H1 (cell line): ENCODE results near the gene CCR3. TPM values are rescaled to one million over a fixed set of nuclear protein-coding genes. Genes with fewer than 3 reads are reported as not detected.

Experiments used
- CTCF ChIA-PET: fragments of 300-600 bp; sonication (Branson Sonifier 250); formaldehyde crosslinking; loops from one replicate; lab custom pipeline; 2021; ENCODE audit not compliant: partially characterized antibody; lab: Charles Lee
- POLR2A ChIA-PET: fragments of 300-600 bp; sonication (Branson Sonifier 250); formaldehyde crosslinking; loops from one replicate; lab custom pipeline; 2021; ENCODE audit warnings: inconsistent platforms; ENCODE audit not compliant: partially characterized antibody; lab: Charles Lee
- DNase-seq, 2 experiments: peaks; one replicate each; pipeline versions ENCODE4 v3.0.0 to v3.0.0-alpha.2; 2010 to 2022; ENCODE audit warnings: low spot score in 2 of 2, low read depth in 1 of 2, mixed read lengths in 1 of 2
- FAIRE-seq: peaks from 2 replicates; lab custom pipeline; 2011; peaks lifted over from hg19 to GRCh38; lab: Jason Lieb, UNC
- H2AFZ ChIP-seq: 2 replicates; pipeline ENCODE4 v1.8.1; 2012; ENCODE audit warnings: low read length, inconsistent platforms
- H2AK5ac ChIP-seq: 2 replicates; pipeline ENCODE4 v1.6.1; 2013; ENCODE audit warnings: low read depth, low read length
- H2BK120ac ChIP-seq: replicated peaks from 2 replicates; pipeline ENCODE3; 2013; ENCODE audit warnings: low read depth, low read length, inconsistent platforms
- H2BK12ac ChIP-seq: 2 replicates; pipeline ENCODE4 v1.6.1; 2013; ENCODE audit warnings: low read depth, low read length
- H2BK15ac ChIP-seq: 2 replicates; pipeline ENCODE4 v1.6.1; 2013; ENCODE audit warnings: low read length
- H2BK20ac ChIP-seq: 2 replicates; pipeline ENCODE4 v1.6.1; 2013; ENCODE audit warnings: low read length
- H2BK5ac ChIP-seq: 2 replicates; pipeline ENCODE4 v1.6.1; 2013; ENCODE audit warnings: low read depth, low read length
- H3K14ac ChIP-seq: 2 replicates; pipeline ENCODE4 v1.6.1; 2013; ENCODE audit warnings: inconsistent platforms; ENCODE audit not compliant: insufficient read length
- H3K18ac ChIP-seq: 2 replicates; pipeline ENCODE4 v1.6.1; 2013; ENCODE audit warnings: low read length; ENCODE audit errors: extremely low read depth
- H3K23ac ChIP-seq: 2 replicates; pipeline ENCODE4 v1.6.1; 2013; ENCODE audit warnings: inconsistent platforms; ENCODE audit not compliant: insufficient read length
- H3K23me2 ChIP-seq: 2 replicates; pipeline ENCODE4 v1.6.1; 2013; ENCODE audit warnings: low read depth, low read length
- H3K27ac ChIP-seq: 2 replicates; pipeline ENCODE4 v1.6.1; 2011; ENCODE audit warnings: low read depth, low read length, inconsistent platforms
- H3K27me3 ChIP-seq, 4 experiments: replicated peaks in 1 of 4; 1 replicate in 1 of 4; 2 replicates in 3 of 4; pipeline versions ENCODE4 v1.6.1 to v1.8.1; 2011 to 2013; ENCODE audit warnings: low read length in 3 of 4, mild to moderate bottlenecking in 3 of 4, inconsistent platforms in 2 of 4, mixed read lengths in 2 of 4, moderate library complexity in 1 of 4; ENCODE audit not compliant: control insufficient read depth in 3 of 4, insufficient read depth in 3 of 4; ENCODE audit errors: extremely low read depth in 1 of 4
- H3K36me3 ChIP-seq, 4 experiments: 2 replicates each; pipeline versions ENCODE4 v1.6.1 to v1.8.1; 2011 to 2013; ENCODE audit warnings: mild to moderate bottlenecking in 4 of 4, low read length in 3 of 4, moderate library complexity in 2 of 4, control low read depth in 1 of 4, inconsistent platforms in 1 of 4; ENCODE audit not compliant: insufficient read depth in 4 of 4, control insufficient read depth in 2 of 4
- H3K4ac ChIP-seq: replicated peaks from 2 replicates; pipeline ENCODE3; 2013; ENCODE audit warnings: low read length, low read depth, mixed read lengths, inconsistent platforms; ENCODE audit not compliant: insufficient read length
- H3K4me1 ChIP-seq, 4 experiments: replicated peaks in 1 of 4; 1 replicate in 1 of 4; 2 replicates in 3 of 4; pipeline versions ENCODE4 v1.6.1 to v1.8.1; 2011 to 2013; ENCODE audit warnings: low read length in 3 of 4, inconsistent platforms in 2 of 4, mixed read lengths in 1 of 4; ENCODE audit not compliant: insufficient read depth in 4 of 4, control insufficient read depth in 3 of 4
- H3K4me2 ChIP-seq, 2 experiments: 2 replicates each; pipeline versions ENCODE4 v1.6.1 to v1.8.1; 2011 to 2013; ENCODE audit warnings: low read depth in 2 of 2, low read length in 2 of 2, control low read depth in 1 of 2, inconsistent platforms in 1 of 2, mild to moderate bottlenecking in 1 of 2; ENCODE audit not compliant: insufficient read depth in 1 of 2
- H3K4me3 ChIP-seq, 4 experiments: fragments of 200-600, 300-600 bp in 1 of 4; sonication (generic), shearing (Covaris generic), sonication (Bioruptor Twin) in 1 of 4; 2 replicates each; pipeline versions ENCODE4 v1.5.1 to v1.8.1; 2011 to 2016; ENCODE audit warnings: low read length in 4 of 4, low read depth in 3 of 4, control low read depth in 2 of 4, inconsistent platforms in 2 of 4, mild to moderate bottlenecking in 2 of 4, mixed read lengths in 1 of 4, moderate library complexity in 1 of 4; ENCODE audit not compliant: insufficient read depth in 2 of 4; ENCODE audit errors: extremely low read depth in 1 of 4
- H3K56ac ChIP-seq: replicated peaks from 2 replicates; pipeline ENCODE3; 2013; ENCODE audit warnings: low read depth, mild to moderate bottlenecking, mixed read lengths, low read length, inconsistent platforms; ENCODE audit not compliant: insufficient read length
- H3K79me1 ChIP-seq: 2 replicates; pipeline ENCODE4 v1.6.1; 2013; ENCODE audit warnings: low read depth, low read length, control low read depth
- H3K79me2 ChIP-seq, 2 experiments: 2 replicates each; pipeline versions ENCODE4 v1.6.1 to v1.8.1; 2012 to 2013; ENCODE audit warnings: low read length in 2 of 2, mild to moderate bottlenecking in 2 of 2, inconsistent platforms in 1 of 2; ENCODE audit not compliant: insufficient read depth in 2 of 2, control insufficient read depth in 1 of 2
- H3K9ac ChIP-seq, 4 experiments: replicated peaks in 1 of 4; 1 replicate in 1 of 4; 2 replicates in 3 of 4; pipeline versions ENCODE4 v1.6.1 to v1.8.1; 2011 to 2013; ENCODE audit warnings: low read depth in 3 of 4, low read length in 3 of 4, control low read depth in 2 of 4, mild to moderate bottlenecking in 2 of 4, moderate library complexity in 2 of 4, inconsistent platforms in 1 of 4; ENCODE audit errors: extremely low read depth in 1 of 4
- H3K9me3 ChIP-seq, 2 experiments: 2 replicates each; pipeline versions ENCODE4 v1.6.1 to v1.8.1; 2012 to 2013; ENCODE audit warnings: mild to moderate bottlenecking in 2 of 2, moderate library complexity in 2 of 2, control low read depth in 1 of 2, inconsistent platforms in 1 of 2, low read depth in 1 of 2, low read length in 1 of 2, mixed read lengths in 1 of 2; ENCODE audit not compliant: insufficient read depth in 2 of 2
- H4K20me1 ChIP-seq, 2 experiments: replicated peaks in 1 of 2; 2 replicates each; pipeline versions ENCODE3 to v1.8.1; 2011 to 2013; ENCODE audit warnings: inconsistent platforms in 2 of 2, low read length in 2 of 2, mild to moderate bottlenecking in 1 of 2; ENCODE audit not compliant: insufficient read depth in 2 of 2, control insufficient read depth in 1 of 2
- H4K5ac ChIP-seq: 2 replicates; pipeline ENCODE4 v1.6.1; 2013; ENCODE audit warnings: low read length, low read depth, mixed read lengths, inconsistent platforms; ENCODE audit not compliant: insufficient read length
- H4K8ac ChIP-seq: 2 replicates; pipeline ENCODE4 v1.8.0; 2013; ENCODE audit warnings: mild to moderate bottlenecking, moderate library complexity, low read length, inconsistent platforms; ENCODE audit not compliant: insufficient read depth; ENCODE audit errors: extremely low read depth
- H4K91ac ChIP-seq: replicated peaks from 2 replicates; pipeline ENCODE3; 2013; ENCODE audit warnings: low read length, mixed read lengths, inconsistent platforms; ENCODE audit not compliant: insufficient read length
- CREB1 ChIP-seq: IDR thresholded peaks from 2 replicates; pipeline ENCODE4 v1.6.1; 2012; ENCODE audit warnings: inconsistent platforms
- HDAC2 ChIP-seq, 2 experiments: fragments of 300-600 bp in 1 of 2; sonication (generic) in 1 of 2; IDR thresholded peaks; 2 replicates each; pipeline ENCODE4 v1.6.1; 2011 to 2012; ENCODE audit warnings: low read depth in 2 of 2, low read length in 2 of 2, mild to moderate bottlenecking in 2 of 2, moderate library complexity in 2 of 2, borderline replicate concordance in 1 of 2, inconsistent platforms in 1 of 2
- POLR2AphosphoS5 ChIP-seq: IDR thresholded peaks from 2 replicates; pipeline ENCODE4 v1.6.1; 2011; ENCODE audit warnings: low read depth, low read length
- POU5F1 ChIP-seq: IDR thresholded peaks from 2 replicates; pipeline ENCODE4 v1.6.1; 2011; ENCODE audit warnings: low read depth, mild to moderate bottlenecking, low read length, moderate library complexity
- RBBP5 ChIP-seq: IDR thresholded peaks from 2 replicates; pipeline ENCODE4 v1.7.1; 2012; ENCODE audit warnings: low read depth, mild to moderate bottlenecking, inconsistent platforms, low read length, moderate library complexity, borderline replicate concordance
- SIN3A ChIP-seq, 2 experiments: IDR thresholded peaks in 1 of 2; conservative IDR thresholded peaks in 1 of 2; 2 replicates each; pipeline ENCODE4 v1.6.1; 2011 to 2012; ENCODE audit warnings: low read length in 2 of 2, improper control_type of control experiment in 1 of 2, low read depth in 1 of 2, mild to moderate bottlenecking in 1 of 2
- SIRT6 ChIP-seq: IDR thresholded peaks from one replicate; pipeline ENCODE4 v1.7.1; 2012; ENCODE audit warnings: low read length, inconsistent platforms
- SP2 ChIP-seq: IDR thresholded peaks from 2 replicates; pipeline ENCODE4 v1.6.1; 2012; ENCODE audit warnings: mild to moderate bottlenecking, low read length, inconsistent platforms
- SP4 ChIP-seq: IDR thresholded peaks from 2 replicates; pipeline ENCODE4 v1.6.1; 2012; ENCODE audit warnings: low read length, inconsistent platforms
- TAF1 ChIP-seq: IDR thresholded peaks from 2 replicates; pipeline ENCODE4 v1.6.1; 2011; ENCODE audit warnings: mild to moderate bottlenecking, low read depth, low read length
- WGBS, 2 experiments: shearing (Covaris generic) in 1 of 2; methylation state at CpG; one replicate each; pipeline versions ENCODE4 v1.1.6 to v1.1.7; 2013 to 2015; ENCODE audit warnings: low lambda C conversion rate in 2 of 2, mixed read lengths in 2 of 2, inconsistent platforms in 1 of 2, low coverage in 1 of 2, missing lambda C conversion rate in 1 of 2; ENCODE audit not compliant: insufficient replicate concordance in 2 of 2, insufficient coverage in 1 of 2, insufficient read length in 1 of 2; ENCODE audit errors: extremely low coverage in 1 of 2, missing lambda C conversion rate in 1 of 2; 5-methylcytosine and 5-hydroxymethylcytosine counted together
- polyA plus RNA-seq, 7 experiments: library from polyadenylated mRNA; depleted of rRNA in 3 of 7; stranded (reverse) in 5 of 7; unstranded in 2 of 7; fragments of >200 nt in 5 of 7; fragments of 200-250 nt in 2 of 7; gene quantifications; 1 replicate in 5 of 7; 2 replicates in 1 of 7; 4 replicates in 1 of 7; pipeline versions ENCODE4 v1.2.1 to v1.2.3, GENCODE V29; 2011 to 2013; ENCODE audit warnings: missing spikeins in 2 of 7, mixed read lengths in 2 of 7
- total RNA-seq: library from RNA; stranded (reverse); fragmentation: NEBNext Ultra II Directional; extraction: Animal tissue kit (Norgen Biotek cat#: 25700); gene quantifications from 2 replicates; pipeline ENCODE4 v1.2.1, GENCODE V29; 2021
- TF ChIP-seq, protein P1 (sequence below): IDR thresholded peaks from 2 replicates; pipeline ENCODE4 v1.6.1; 2012; ENCODE audit warnings: inconsistent platforms

CCR3 gene
- total and polyA plus RNA-seq, 2 of the 8 experiments (the other 6 are each of a cell fraction or from before 2014, with no cell fraction given) = not detected

DNA sequence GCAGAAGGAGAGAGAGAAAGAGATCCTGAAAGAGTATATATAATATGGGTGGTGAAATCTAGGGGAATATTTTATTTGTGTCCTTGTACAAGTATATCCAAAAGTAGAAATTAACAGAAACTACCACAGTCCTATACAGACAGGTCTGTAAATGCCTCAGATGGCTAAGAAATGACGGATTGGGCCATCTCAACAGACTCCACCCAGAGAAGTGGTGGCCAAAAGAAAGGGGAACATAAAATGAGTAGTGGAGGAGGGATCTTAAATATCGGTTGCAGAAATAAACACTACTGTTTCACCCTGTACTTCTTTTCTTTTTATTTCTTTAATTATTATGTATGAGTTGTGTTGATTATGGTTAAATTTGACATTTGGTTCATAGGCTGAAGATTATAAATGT lies 47.7 kb downstream of the CCR3 start:
- Histone ChIP-seq H4K91ac (no peak overlapping the region), H2BK5ac (no peak overlapping the region), H3K79me1 (no peaks in the 10 kb centered on the region), H2BK12ac (no peak overlapping the region), H2BK120ac (no peak overlapping the region), H3K27ac (no peak overlapping the region), H3K27me3 (no peaks in the 10 kb centered on the region), H4K20me1 (no peaks in the 10 kb centered on the region), H3K4me1 (no peaks in the 10 kb centered on the region), H3K4ac (no peak overlapping the region), H2AK5ac (no peak overlapping the region), H2BK15ac (no peak overlapping the region), H3K9ac (no peak overlapping the region), H3K18ac (no peak overlapping the region), H3K23me2 (no peaks in the 10 kb centered on the region), H3K23ac (no peak overlapping the region), H3K14ac (no peak overlapping the region), H3K4me2 (no peak overlapping the region), H2AFZ (no peak overlapping the region), H3K79me2 (no peaks in the 10 kb centered on the region), H3K4me3 (no peak overlapping the region), H3K56ac (no peak overlapping the region), H2BK20ac (no peak overlapping the region), H4K5ac (no peak overlapping the region), H3K36me3 (no peaks in the 10 kb centered on the region), H3K9me3 (no peaks in the 10 kb centered on the region), H4K8ac (no peak overlapping the region)
- no peak for DNase-seq
- 95% methylated on average over 2 of the region's 2 CpGs; no CpG with 5 or more reads in 1 of the 2 experiments for WGBS, 2 experiments
- TF ChIP-seq, protein P1, sequence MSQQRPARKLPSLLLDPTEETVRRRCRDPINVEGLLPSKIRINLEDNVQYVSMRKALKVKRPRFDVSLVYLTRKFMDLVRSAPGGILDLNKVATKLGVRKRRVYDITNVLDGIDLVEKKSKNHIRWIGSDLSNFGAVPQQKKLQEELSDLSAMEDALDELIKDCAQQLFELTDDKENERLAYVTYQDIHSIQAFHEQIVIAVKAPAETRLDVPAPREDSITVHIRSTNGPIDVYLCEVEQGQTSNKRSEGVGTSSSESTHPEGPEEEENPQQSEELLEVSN = no peak
- TF ChIP-seq SIN3A (conservative IDR thresholded peaks at IDR 0.05 in 1 of 2, IDR thresholded peaks at IDR 0.05 in 1 of 2; ENCODE audit: low read depth in 1 of 2, low read length in 2 of 2) (no peak), POLR2AphosphoS5 (no peak), SIRT6 (no peak), POU5F1 (no peak), SP4 (no peak), TAF1 (no peak), HDAC2 (IDR thresholded peaks at IDR 0.05; ENCODE audit: borderline replicate concordance in 1 of 2, low read depth in 2 of 2, low read length in 2 of 2) (no peak), SP2 (no peak), CREB1 (no peak), RBBP5 (no peak)
- CTCF ChIA-PET = no interaction called here
- FAIRE-seq = no peak
- POLR2A ChIA-PET = no interaction called here
